Lower leg skin (tissue), 3 donors: Measurements from ENCODE around the gene ERICH6B.

Source experiments
- CTCF ChIP-seq, 3 donors: fragments of 450-650 bp; IDR thresholded peaks; one replicate each; pipeline ENCODE4 v1.5.1; 2016; ENCODE audit warnings: antibody characterized with exemption in 3 of 3, mild to moderate bottlenecking in 3 of 3, moderate library complexity in 2 of 3
- POLR2A ChIP-seq, 2 donors: fragments of 450-650 bp; IDR thresholded peaks; one replicate each; pipeline ENCODE4 v1.6.1; 2016 to 2017; ENCODE audit warnings: antibody characterized with exemption in 2 of 2, mild to moderate bottlenecking in 1 of 2, moderate library complexity in 1 of 2

DNA sequence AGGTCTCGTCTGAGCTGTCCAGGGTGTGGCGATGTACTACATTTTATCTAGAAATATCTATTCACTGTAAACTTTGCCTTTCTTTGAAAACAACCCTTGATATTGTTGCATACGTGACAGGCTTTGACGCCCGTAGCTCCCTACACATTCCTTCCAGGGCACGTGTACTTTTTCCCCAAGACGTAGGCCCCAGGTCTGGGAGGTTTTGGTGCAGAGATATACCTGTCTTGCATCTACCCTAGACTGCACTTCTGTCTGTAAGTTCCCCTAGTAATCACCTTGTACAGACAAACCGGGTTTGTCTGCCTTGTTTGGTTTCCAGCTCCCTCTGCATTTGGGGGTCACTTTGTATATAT, 69.2 kb downstream of the ERICH6B start:
- TF ChIP-seq CTCF (IDR thresholded peaks at IDR 0.05) (no peak), POLR2A (IDR thresholded peaks at IDR 0.05) (no peak)
